ENCODE results near the gene HAUS3. TPM values are rescaled to one million over a fixed set of nuclear protein-coding genes. Genes with fewer than 3 reads are reported as not detected.

HAUS3 gene
- total RNA-seq, 1 experiment from 2014 or later: 18.0 TPM

DNA sequence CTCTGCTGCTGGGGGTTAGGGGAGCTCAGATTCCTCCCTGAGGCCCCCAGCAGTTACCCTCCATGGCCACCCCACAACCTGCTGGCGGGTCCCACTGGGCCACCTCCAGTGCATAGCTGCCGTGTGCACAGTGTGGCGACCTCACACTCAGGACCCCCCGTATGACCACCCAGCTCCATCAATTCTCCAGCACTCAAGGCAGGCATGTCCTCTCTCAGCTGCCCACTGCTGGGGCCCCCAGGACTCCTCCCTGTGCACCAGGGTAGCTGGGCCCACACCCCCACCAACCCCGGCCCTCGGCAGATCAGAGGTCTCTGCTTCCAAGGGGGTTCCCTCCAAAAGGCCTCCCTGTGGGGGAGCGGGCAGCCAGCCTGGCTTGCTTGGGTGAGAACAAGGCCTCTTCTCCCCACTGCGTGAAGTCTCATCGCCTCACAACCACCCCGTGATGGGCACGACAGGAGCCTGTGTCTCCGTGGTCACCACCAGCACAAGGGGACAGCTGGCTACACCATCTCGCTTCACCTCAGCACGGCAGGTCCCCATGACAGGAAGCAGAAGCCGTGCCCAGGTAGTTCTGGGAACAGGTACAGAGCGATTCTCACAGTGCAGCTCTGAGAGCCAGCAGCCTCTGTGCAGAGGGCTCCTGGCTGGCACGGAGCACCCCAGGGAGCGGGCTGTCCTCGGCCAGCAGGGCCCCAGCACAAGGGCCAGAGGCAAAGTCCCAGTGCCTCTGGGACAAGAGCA lies 4.6 kb upstream of the HAUS3 start:
- no peak overlapping the region; the same call in 1 of the 2 replicates for H3K14ac ChIP-seq (ENCODE audit: insufficient read depth, low read length)
- no peak for DNase-seq
- no peaks in the 10 kb centered on the region for H3K79me1 ChIP-seq (ENCODE audit: insufficient read depth, low read depth, low read length, poor library complexity, severe bottlenecking)
- no peaks in the 10 kb centered on the region for H3K4me1 ChIP-seq (ENCODE audit: insufficient read depth, low read length)
- no CpG with 5 or more reads among the region's 19 CpGs for WGBS (ENCODE audit: extremely low coverage, insufficient read length, low lambda C conversion rate)
- no peak overlapping the region for H3K23ac ChIP-seq (ENCODE audit: insufficient read length, low read depth, low read length)
- no peak overlapping the region for H3K9ac ChIP-seq (ENCODE audit: extremely low read depth, insufficient read length, low read length)
- no peak overlapping the region; the same call in 1 of the 2 replicates for H3K4ac ChIP-seq (ENCODE audit: low read depth, low read length)
- Mint-ChIP-seq H3K27me3 (ENCODE audit: low read depth) (peaks cover 5% of the 10 kb centered on the region), H3K4me3 (no peak overlapping the region), H3K27ac (no peak overlapping the region), H3K4me1 (peaks cover 0 to 7% of the 10 kb centered on the region in 2 experiments; a peak in 2 of 4 replicates), H3K9me3 (peaks cover 13 to 17% of the 10 kb centered on the region in 2 experiments), H3K36me3 (ENCODE audit: insufficient read depth in 1 of 3, low read depth in 3 of 3) (peaks cover 7 to 14% (median 9%) of the 10 kb centered on the region in 3 experiments)
- no peak overlapping the region for H3K56ac ChIP-seq (ENCODE audit: insufficient read length, low read depth, low read length)
- no peak overlapping the region for H2BK15ac ChIP-seq (ENCODE audit: low read depth, low read length)
- H3K9me3 ChIP-seq (ENCODE audit: control insufficient read depth, low read depth, low read length): no peaks in the 10 kb centered on the region
- H4K5ac ChIP-seq (ENCODE audit: insufficient read length, low read depth, low read length): no peak overlapping the region
- H4K8ac ChIP-seq (replicated peaks; ENCODE audit: insufficient read length, low read depth, low read length): no peak overlapping the region
- no peak overlapping the region for H2BK20ac ChIP-seq (ENCODE audit: low read depth, low read length, poor library complexity, severe bottlenecking)
- no peak for TF ChIP-seq CTCF (conservative IDR thresholded peaks at IDR 0.05)
- H3T11ph ChIP-seq (ENCODE audit: low read length): no peak overlapping the region
- H2BK120ac ChIP-seq (ENCODE audit: low read depth, low read length, poor library complexity, severe bottlenecking): no peak overlapping the region
- H3K23me2 ChIP-seq (ENCODE audit: insufficient read length, low read depth, low read length, poor library complexity, severe bottlenecking): peaks cover 3% of the 10 kb centered on the region
- H3K79me2 ChIP-seq (ENCODE audit: insufficient read depth, low read length): no peaks in the 10 kb centered on the region; the same call in 1 of the 2 replicates
- H2AK5ac ChIP-seq (ENCODE audit: insufficient read length, low read length): no peak overlapping the region
- H3K4me2 ChIP-seq (ENCODE audit: insufficient read depth, insufficient read length, low read length): no peak overlapping the region
- H3K27ac ChIP-seq (ENCODE audit: insufficient read length, low read depth, low read length): no peak overlapping the region
- H2AFZ ChIP-seq (ENCODE audit: low read length): no peak overlapping the region
- no peaks in the 10 kb centered on the region for H4K20me1 ChIP-seq (ENCODE audit: control insufficient read depth, insufficient read depth, insufficient read length)
- no peak overlapping the region for H2BK5ac ChIP-seq (ENCODE audit: insufficient read length, low read length)
- H4K91ac ChIP-seq (ENCODE audit: insufficient read length, low read depth, low read length): no peak overlapping the region
- H3K18ac ChIP-seq (ENCODE audit: insufficient read length, low read depth, low read length): no peak overlapping the region
- no peak overlapping the region for H2BK12ac ChIP-seq (ENCODE audit: insufficient read length, low read depth, low read length)
- H3K27me3 ChIP-seq (ENCODE audit: insufficient read depth, low read length): no peaks in the 10 kb centered on the region
